Measurements from ENCODE around the gene AIF1.
A peak's percentile ranks its signal among the peaks of the same experiment; 100 is the strongest.
"Not testable (repeated sequence)": the region's sequence is repeated elsewhere in the genome, so short reads cannot be mapped to it uniquely, and the experiment has no call there.

The AIF1 gene

DNA sequence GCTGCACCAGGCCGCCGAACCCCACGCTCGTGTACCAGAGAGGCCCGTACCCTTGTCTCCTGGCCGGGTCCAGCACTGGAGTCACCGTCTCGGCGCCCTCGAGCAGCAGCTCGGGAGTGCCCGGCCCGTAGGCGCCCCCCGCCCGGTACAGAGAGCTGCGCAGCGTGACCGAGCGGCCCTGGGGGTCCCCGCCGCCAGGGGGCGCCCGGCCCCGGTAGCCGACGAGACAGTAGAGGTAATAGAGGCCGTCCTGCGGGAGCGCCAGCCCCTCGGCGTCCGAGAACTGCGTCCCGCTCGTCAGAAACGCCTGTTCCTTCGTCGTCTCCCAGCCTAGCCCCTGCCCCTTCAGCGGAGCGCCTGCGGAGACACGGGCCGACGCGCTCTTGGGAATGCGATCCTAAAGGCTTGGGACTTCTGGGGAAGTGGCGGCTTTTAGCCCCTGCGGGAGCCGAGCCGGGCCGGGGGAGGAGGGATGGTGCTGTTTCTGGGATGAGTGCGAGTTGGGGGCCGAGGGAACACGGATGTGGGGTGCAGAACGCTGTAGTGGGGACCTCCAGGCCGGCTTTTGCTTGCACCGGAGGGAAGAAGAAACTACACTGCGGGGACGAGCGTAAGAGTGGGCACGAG, 34.1 kb upstream of the AIF1 start:
- DNase-seq, result peak; percentile 89

DNA sequence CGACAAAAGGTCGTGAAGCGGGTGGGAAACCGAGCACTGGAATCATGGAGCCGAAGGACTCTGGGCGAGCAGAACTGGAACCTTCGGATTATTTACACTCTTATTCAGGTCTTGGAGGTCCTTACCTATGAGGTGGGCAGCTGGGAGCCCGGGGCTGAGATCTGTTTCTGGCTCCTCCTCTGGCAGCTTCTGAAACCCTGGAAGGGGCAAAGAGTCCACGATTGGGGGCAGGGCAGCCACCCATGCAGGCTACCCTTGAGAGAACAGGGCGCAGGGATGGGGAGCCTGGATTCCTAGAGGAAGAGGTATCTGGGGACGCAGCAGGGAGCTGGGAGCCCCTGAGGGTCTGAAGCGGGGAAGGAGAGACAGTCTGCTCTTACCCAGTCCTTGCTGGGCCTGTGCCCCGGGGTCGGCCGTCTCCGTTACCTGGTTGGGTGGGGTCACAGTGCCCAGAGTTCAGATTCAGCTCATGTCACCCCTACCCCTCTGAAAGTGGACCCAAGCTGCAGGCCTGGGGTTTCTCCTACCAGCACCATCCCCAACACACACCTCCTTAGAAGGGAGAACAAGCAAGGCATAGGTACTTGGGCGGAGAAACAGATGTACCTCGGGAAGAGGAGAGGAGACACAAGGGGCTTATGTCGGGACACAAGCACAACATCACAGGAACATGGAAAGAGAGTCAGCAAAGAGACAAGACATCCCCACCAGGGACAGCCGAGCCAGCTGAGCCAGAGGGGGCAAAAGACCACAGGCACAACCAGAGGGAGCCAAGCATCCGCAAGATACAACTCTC, 33.4 kb upstream of the AIF1 start:
- no peak for DNase-seq

DNA sequence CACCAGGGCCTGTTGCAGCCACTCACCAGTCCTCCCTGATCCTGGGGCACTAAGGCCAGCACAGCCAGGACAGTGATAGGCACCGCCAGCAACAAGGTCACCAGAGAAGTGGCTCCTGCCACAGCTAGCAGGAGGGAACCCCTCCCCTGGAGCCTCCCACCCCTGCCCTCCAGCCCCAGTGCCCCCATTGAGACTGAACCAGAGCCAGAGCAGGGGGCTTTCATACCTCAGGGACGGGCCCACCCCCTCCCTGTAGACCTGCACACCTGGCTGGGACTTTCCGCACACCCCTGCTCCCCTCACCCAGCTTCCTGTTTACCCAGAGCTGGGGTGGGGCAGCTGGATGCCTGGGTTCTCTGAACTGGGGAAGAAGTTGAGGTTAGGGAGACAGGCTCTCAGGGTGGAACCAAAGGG, 32.8 kb upstream of the AIF1 start, which contains the start of gene LTB:
TSS of gene LTB (minus strand) at position 195 of the 414 bp plus-strand sequence. CDS start at position 188, 7 bp downstream.
- peak; percentile 62 for DNase-seq

DNA sequence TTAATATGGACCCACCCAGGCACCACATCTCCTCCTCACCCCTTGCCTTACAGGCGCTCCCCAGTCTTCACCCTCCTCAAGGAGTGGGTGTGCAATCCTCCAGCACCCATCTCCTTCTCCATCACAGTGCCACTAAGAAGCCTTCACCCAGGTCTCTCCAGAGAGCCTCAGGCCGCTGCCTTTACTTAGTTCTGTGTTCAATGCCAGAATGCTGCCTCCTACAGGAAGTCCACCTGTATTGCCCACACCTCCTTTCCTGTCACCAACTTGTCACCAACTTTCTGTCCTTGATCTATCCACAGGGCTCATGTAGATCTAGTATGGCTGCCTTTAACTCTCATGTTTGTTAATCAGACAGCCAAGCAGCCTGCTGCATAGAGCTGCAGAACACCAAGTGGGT, 29.5 kb upstream of the AIF1 start:
- no peak for DNase-seq

DNA sequence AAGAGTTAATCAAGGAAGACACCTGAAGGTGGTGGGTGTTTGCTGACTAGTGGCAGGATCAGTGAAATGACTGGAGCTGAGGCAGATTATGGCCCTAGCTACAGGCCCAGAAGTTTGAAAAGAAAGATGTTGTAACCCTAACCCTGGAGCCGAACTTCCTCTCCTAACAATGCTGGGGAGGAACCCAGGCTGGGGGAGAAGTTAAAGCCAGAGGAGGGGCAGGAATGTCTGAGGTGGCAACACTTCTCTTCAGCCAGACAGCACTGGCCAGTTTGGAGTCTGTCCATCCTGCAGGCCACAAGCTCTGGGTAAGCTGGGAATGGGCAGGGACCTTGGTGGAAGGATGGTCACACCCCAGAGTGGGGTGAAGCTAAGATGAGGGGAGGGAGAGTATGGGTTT, 29.0 kb upstream of the AIF1 start, which contains the start of gene LST1:
TSS of gene LST1 (plus strand) at position 270 of the 400 bp plus-strand sequence. CDS start 1,023 bp downstream, outside the sequence.
- no peak for DNase-seq

DNA sequence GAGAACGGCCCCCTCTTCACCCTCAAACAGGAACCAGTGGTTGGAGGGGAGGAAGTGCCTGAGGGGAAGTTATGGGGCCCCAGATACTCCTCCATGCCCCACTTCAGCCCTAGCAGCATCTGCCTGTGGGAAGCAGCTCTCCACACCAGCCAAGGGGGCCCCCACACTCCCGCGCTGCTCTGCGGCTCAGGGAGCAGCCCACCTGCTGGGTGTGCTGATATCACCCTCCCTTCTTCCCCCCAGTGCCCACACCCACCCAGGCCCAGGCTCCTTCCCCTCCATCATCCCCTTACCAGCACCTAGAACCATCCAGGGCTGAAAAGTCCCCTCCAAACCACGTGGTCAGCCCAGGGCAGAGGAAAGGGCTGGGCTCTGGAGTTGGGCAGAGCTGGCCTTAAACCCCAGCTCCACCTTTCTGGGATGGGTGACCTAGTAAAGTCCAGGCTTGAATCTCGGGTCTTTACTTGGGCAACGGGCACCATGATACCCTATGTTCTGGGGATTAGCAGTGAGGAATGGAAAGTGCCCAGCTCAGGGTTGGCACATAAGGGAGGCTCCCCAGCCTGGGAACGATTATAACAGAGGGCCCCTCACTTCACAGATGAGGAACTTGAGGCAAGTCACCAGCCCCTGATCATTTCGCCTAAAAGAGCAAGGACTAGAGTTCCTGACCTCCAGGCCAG, 28.3 kb upstream of the AIF1 start:
- no peak for DNase-seq

DNA sequence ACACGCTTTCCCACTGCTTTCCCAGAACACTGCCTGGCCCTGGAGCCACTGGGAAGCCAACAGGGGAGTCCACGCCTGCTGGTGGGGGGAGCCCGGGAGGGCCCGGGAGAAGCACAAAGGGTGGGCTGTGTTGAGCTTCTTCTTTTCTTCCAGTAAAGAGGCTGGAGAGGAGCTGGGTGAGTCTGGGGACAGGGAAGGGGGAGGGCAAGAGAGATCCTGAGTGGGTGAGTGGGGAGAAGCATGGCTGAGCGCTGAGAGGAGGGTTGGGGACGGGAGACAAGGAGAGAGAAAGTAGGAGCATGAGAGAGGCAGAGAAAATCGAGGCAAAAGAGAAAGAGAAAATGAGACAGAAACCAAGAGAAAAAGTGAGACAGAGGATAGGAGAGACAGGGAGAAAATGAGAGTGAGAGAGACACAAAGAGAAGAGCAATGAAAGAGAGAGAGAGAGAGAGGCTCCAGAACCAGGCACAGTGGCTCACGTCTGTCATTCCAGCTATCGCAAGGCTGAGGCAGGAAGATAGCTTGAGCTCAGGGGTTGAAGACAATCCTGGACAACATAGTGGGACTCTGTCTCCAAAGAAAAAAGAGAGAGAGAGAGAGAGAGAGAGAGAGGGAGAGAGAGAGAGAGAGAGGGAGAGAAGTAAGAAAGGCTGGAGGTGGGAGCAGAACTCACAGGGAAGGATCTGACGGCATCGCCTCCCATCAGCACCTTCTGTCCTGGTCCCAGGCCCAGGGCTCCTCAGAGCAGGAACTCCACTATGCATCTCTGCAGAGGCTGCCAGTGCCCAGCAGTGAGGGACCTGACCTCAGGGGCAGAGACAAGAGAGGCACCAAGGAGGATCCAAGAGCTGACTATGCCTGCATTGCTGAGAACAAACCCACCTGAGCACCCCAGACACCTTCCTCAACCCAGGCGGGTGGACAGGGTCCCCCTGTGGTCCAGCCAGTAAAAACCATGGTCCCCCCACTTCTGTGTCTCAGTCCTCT, 26.9 kb upstream of the AIF1 start:
- no peak for DNase-seq

DNA sequence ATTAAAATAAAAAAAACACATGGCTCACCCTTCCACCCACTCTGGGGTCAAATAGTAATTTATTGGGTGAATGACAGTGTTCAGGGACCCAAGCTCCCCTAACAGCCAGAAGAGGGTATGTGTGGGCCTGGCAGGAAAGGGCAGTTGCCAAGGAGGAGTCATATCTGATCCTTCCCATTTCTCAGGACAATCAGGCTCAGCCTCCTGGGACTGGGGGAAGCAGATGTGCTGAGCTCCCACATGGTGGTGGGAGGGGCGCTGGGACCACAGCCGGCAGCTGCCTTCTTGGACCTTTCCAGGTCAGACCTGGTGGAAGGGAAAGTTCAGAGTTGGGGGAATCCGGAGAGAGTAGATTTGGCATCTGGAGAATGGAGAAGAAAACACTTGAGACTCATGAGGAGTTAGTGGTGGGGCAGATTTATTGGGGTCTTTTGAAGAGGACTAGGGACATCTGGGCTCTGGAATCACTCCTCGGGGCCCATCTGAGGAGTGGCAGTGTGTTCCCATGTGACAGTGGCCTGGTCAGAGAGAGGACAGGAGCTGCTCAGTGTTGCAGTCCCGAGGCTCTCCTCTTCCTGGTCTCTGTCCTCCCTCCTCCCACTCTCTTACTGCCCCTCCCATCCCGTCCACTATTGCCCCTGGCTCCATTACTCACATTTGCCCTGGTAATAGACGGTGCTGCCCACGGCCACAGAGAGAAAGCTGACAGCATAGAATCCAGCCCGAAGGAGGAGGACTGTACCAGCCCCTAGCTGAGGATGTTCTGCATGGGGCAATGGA, 26.0 kb upstream of the AIF1 start:
- no peak for DNase-seq

DNA sequence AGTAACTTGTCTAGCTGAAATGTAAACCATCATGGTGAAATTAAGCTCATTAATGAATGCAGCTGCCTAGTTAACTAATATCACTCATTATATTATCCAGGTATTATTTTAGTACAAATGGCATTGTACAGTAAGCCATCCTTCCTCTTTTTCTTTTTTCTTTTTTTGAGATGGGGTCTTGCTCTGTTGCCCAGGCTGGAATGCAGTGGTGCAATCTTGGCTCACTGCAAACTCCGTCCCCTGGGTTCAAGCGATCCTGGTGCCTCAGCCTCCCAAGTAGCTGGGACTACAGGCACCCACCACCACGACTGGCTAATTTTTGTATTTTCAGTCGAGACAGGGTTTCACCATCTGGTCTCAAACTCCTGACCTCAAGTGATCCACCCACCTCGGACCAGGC, 24.3 kb upstream of the AIF1 start:
- not testable (repeated sequence) for DNase-seq

DNA sequence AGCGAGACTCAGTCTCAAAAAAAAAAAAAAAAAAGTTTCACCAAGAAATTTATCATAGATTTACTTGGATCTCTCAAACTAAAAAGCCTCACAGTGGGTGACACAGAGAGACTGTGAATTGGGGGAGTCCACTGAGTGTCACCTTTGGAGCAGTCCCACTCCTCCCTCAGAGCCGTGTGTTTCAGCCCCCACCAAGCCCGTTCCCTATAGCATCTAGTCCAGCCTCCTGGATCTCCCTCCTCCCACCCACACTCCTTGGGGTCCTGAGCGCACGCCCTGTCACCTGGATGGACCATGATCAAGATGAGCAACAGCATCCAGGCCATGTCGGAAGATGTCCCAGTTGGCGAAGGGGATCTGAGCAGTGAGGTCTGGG, 22.6 kb upstream of the AIF1 start:
- DNase-seq, result no peak

DNA sequence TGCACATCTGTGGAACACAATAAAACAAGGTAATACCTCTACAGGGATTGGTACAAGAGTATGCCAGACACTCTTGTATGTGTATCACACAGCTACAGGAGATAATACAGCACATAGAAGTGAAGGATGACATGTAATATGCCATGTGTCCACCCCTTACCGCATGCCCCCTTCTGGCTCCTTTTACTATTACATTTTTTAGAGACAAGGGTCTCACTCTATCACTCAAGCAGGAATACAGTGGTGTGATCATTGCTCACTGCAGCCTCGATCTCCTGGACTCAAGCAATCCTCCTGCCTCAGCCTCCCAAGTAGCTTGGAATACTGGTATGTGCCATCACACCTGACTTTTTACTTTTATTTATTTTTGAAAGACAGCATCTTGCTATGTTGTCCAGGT, 18.0 kb upstream of the AIF1 start:
- DNase-seq, result no peak

DNA sequence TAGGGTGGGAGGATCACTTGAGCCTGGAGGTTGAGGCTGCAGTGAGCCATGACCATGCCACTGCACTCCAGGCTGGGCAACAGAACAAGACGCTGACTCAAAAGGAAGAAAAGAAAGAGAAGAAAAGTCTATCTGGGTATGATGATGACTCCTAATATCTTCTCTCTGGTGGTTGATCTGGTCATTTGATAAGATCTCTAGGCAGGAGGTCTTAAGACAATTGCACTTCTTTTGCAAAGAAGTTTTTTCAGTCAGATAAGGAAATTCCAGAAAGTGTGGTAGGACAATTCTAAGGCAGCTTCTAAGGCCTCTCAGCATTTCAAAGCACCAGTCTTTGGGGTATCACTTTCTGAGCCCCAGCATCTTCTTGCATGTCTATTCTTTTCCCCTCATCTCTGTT, 7.7 kb upstream of the AIF1 start:
- DNase-seq, result no peak

DNA sequence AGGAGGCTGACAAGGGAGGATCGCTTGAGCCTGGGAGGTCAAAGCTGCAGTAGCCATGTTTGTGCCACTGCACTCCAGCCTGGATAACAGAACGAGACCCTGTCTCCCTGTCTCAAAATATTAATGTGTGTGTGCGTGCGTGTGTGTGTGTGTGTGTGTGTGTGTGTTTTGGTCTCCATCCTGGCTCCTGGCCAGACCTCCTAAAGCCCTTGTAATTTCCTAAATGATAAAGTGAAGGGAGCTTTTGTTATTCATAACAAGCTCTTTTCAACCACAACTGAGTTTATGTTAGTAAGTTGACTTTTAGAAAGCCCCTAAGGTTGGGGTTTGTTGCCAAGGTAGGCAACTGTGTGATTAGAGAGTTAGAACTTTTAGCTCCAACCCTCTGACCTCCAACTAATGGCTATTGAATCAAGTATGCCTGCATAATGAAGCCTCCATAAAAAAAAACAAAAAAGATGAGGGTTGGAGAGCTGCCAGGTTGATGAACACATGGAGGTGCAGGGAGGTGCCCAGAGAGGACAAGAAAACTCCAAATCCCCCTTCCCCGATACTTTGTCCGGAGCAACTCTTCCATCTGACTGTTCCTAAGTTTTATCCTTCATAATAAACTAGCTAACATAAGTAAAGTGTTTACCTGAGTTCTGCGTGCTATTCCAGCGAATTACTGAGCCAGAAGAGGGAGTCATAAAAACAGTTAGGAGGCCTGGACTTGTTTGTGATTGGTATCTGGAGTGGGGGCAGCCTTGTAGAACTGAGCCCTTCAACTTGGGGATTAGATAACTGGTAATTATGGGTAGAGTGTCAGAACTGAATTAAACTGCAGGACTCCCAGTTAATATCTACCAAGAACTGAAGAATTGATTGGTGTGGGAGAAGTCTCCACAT, 5.3 kb upstream of the AIF1 start:
- no peak for DNase-seq

DNA sequence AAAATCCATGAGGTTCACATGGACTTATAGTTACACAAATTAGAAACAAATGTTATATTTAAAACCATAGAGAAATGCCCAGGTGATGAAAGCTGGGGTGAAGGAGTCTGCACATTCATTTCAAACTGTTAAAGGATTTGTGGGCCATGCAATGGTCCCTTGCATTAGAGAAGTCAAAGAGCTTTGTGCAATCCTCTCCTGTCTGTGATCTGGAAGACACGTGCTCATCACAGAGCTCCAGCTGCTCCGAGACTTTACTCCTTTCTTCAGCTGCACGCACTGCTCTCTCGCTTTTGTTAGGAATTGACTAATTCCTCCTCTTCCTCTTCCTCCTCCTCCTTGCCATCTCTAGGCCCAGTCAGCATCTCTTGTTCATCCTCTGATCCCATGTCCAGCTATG, 4.1 kb upstream of the AIF1 start:
- no peak for DNase-seq

DNA sequence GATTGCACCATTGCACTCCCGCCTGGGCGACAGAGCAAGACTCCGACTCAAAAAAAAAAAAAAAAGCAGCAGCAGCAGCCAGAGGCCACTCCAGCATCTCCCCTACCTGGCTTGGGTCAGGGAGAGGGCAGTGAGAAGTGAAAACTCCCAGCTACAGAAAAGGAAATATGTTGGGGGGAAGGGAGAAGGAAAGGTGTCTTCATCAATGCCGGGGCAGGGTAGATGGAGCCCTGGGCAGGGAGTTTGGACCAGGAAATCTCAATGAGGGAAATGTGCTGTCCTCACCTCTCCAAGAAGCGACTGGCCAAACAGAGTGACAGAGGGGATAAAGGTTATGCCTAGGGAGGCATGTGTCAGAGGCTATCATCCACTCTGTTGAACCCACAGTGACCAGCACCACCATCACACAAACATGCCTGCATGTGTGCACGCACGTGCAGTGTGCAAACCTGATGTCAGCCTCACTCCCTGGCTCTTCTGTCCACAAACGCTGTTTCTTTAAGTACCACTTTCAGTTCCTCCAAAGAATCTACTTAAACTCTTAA, 887 bp upstream of the AIF1 start:
- DNase-seq, result no peak

DNA sequence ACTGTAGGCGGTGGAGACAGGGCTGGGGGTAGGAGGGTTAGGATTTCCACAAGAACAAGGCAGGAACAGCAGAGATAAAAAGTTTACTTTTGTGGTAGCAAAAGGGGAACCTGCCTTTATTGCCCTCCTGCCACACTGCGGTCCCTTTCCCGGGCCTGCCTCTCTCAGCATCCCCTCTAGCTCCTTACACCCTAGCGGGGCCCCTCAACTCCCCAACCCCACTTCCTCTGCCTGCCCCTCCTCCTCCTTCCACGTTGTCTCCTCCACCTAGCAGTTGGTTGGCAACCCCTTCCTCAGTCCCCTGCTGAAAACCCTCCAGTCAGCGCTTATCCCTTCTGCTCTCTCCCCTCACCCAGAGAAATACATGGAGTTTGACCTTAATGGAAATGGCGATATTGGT, 714 bp downstream of the AIF1 start:
- no peak for DNase-seq

DNA sequence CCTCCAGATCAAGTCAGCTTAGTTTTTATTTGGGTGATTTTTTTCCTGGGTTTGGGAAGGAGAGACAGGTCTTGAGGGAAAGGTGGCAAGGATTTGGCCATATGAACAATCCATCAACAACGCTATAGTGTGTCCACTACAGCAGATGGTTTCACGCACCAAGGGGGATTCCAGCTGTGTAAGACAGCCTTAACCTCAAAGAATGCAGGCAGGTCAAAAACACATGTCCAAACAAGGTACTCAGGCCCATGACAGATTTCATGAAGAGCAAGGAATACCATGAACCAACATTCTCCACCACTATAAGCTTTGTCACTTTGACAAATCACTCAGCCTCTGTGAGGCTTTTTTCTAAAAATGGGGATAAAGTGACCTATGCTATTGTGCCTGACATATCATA, 2.0 kb downstream of the AIF1 start:
- no peak for DNase-seq

DNA sequence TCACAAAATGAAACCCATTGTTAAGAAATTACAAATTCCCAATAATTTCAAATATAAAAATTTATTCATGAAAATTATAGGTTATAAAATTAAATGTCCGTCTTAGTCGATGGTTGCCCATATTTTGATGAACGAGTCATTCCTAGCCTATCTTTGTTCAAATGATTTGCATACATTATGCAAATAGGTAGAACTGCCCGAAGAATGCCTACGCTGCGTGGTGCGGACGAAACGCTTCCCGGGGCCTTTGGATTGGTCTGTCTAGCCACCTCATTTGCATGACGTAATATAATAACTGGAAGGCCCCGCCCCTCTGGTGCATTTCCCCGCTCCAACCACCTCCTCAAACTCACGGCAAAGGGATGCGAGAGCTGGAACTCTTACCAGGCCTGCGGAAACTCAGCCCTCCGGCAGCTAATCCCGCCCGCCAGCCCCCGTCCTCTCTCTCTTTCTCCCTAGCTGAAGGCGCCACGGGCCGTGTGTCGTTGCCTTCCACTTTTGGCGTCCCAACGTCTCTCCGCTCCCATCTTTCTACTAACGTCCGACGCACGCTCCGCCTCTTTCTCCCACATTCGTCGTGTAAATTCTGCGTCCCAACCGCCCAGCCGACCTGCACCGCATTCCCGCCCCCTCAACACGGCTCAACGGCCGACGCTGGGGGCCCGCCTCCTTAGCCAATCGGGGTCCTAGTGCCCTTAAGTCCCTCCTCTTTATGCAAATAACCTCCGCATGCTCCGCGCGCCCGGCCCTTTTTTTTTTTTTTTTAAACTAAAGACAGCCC, 5.0 kb downstream of the AIF1 start:
- DNase-seq, result peak; percentile 94

DNA sequence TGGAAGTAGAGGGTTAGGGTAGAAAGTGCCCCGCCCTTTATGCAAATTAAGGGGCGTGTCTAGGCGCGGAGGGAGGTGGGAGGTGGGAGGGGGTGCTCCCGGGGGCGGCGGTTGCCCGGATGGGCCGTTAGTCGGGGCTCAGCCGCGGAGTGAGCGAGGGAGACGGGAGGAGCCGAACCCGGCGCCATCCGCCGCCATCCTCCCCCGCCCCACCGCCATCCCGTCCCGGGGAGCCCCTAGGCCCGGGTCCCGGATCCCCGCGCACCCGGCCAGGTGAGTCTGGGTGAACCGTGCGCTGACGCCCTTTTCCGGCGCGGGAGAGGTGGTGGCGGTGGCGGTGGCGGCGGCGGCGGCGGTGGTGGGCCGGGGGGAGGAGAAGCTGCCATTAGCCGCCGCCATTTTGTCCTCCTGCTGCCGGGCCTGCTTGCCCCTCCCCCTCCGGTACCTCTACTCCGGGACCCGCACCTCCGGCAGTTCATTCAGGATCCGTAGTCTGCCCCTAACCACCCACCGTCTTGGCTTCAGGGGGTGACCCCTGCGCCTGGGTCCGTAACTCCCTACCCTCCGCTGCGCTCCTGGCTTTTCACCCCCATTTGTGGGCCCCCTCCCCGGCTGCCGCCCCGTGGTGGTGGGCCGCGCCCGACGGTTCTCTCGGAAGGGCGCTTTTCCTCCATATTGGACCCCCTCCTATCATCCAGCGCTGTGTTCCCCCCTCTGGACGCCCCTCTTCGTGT, 5.7 kb downstream of the AIF1 start, which contains the start of gene PRRC2A:
TSS of gene PRRC2A (plus strand) at position 130 of the 734 bp plus-strand sequence. CDS start 2,075 bp downstream, outside the sequence.
- DNase-seq, result no peak
